GM12872 (cell line): ENCODE measurements around the gene ATP10A.

Experiments
- TF ChIP-seq, protein P1 (sequence below): IDR thresholded peaks from 3 replicates; pipeline ENCODE4 v1.5.1; 2011; ENCODE audit warnings: low read depth, mild to moderate bottlenecking, low read length, moderate library complexity; ENCODE audit not compliant: insufficient read depth

Gene ATP10A

DNA sequence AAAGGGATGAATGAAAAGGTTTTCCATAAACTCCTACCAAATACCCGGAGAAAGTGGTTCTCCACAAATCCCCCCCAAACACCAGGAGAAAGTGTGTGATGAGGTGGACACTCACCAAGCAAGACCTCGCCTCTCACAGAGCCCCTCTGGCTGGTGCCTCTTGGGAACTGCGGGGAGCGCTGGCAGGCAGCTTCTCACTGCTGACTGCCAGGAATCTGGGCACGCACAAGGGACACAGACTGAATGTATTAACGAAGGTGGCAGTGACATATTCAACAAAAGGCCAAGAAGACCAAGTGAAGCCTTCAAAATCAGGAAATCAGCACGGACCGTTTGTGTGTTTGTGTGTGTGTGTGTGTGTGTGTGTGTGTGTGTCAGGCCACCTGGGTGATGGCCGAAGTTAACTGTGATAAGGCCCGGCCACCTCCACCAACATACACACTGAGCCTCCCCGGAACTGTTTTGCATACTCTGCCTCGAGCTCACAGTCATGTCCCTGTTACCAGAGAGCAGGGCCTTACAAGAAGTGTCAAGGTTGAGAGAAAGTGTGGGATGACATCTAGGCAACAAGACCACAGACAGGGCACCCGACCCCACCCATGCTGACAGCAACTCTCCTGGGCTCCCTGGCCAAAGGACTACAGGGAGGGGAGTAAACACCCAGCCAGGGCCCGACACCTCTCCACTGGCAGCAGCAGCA, 18.0 kb downstream of the ATP10A start:
- TF ChIP-seq, protein P1, sequence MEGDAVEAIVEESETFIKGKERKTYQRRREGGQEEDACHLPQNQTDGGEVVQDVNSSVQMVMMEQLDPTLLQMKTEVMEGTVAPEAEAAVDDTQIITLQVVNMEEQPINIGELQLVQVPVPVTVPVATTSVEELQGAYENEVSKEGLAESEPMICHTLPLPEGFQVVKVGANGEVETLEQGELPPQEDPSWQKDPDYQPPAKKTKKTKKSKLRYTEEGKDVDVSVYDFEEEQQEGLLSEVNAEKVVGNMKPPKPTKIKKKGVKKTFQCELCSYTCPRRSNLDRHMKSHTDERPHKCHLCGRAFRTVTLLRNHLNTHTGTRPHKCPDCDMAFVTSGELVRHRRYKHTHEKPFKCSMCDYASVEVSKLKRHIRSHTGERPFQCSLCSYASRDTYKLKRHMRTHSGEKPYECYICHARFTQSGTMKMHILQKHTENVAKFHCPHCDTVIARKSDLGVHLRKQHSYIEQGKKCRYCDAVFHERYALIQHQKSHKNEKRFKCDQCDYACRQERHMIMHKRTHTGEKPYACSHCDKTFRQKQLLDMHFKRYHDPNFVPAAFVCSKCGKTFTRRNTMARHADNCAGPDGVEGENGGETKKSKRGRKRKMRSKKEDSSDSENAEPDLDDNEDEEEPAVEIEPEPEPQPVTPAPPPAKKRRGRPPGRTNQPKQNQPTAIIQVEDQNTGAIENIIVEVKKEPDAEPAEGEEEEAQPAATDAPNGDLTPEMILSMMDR = no peak

DNA sequence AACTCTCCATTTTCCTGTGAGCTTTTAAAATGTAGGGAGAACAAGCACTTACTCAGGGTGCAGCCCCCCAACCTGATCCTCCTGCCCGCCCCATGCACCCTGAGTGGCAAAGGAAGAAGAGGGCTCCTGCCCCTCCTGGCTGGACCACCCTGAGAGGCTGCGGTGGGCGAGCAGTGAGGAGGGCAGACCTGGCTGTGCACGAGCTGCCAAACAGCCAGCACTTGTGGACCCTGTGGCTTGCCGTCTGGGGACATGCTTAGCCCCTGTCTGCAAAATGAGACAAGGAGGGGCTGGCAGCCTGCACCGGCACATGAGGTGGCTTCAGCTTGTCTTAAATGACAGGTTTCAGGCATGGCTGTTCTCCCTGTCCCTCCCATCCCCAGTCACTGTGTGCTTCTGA, 18.6 kb downstream of the ATP10A start:
- TF ChIP-seq, protein P1 = no peak

DNA sequence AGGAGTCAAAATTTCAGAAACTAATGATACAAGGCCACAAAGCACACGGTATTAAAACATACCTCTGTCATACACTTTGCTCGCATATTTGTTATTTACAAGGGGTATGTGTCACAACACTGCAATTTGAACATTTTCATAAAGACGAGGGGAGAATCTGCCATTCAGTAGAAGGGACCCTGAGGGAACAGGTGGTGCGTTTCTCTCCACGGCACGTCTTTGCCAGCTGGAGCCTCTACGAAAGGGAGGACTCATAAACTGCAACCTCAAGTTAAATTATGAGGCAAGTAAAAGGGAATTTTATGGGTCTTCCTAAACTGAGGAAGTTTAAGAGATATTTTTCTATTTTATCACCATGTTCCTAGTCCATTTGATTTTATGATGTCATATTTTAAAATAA, 19.1 kb downstream of the ATP10A start:
- TF ChIP-seq, protein P1 = no peak

DNA sequence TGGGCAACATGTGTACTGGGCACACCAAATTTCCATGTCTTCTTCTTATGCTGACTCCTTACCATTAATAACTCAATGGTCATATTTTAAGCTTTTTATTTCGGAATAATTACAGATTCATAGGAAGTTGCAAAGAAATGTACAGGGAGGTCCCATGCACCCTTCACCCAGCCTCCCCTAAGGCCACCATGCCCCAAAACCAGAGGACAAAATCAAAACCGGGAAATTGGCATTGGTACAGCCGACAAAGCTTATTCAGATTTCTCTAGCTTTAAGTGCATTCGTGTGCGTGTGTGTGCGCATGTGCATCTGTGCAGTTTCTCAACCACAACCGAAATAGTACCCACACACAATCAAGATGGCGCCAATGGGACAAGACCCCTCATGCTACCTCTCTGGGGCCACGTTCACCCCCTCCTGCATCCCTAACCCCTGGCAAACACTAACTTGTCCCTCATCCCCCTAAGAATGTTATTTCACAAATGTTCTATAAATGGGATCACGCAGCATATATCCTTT, 23.4 kb downstream of the ATP10A start:
- TF ChIP-seq, protein P1 = no peak

DNA sequence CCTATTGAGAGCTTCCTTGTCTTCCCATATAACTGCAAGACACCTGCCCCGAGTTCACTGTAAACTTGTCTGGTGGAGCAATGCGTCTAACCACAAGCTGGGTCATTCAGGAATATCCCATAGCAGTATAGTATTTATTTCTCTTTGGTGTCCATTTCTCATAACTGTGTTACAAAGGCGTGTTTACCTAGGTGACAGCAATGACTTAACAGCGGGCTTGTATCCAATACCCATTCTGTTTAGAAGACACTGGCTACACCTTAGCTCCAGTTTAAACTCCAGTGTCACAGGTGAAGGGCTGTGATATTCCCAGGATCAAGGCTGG, 24.3 kb downstream of the ATP10A start:
- TF ChIP-seq, protein P1 = no peak

DNA sequence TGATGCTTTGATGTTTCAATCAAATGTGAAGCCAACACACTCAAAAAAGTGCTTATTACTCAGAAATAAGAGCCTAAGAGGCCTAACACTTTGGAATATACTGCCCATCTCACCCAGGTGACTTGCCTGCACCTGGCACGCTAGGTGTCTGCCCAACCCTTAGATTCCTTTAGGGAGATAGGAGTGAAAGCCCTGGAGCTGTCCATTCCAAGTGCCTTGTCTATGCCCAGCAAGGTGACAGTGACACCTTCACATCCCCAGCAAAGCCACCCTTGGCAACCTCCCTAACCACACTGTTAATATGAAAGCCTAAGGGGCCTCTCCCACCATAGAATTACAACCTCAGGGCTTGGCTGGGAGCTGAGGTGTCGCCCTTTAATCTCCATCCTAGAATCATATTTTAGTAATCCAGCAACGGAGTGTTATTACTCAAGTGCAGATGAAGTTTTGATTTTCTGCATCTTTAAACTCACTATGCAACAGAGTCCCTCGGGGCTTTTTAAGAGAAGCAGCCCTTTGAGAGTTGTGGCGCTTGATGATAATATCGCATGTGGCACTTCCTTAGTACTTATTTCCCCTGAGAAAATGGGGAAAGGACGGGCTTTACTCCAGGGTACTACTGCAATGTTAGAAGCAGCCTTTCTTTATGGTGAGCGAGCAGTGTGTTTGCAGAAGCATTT, 24.8 kb downstream of the ATP10A start:
- TF ChIP-seq, protein P1 = no peak

DNA sequence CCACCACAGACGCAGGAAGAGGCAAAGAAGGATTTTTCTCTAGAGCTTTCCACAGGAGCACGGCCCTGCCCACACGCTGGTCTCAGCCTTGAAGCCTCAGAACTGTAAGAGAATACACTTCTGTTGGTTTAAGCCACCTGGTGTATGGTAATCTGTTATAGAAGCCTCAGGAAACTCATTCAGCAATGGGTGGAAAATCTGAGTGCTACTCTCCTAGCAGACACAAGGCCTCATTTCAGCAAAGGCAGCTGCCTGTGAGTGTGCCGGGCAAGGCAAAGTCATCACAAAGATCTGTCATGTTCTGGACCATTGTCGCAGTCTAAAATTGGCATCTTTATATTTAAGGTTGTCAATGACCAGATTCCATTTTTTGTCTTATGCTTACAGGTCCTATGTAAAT, 31.0 kb downstream of the ATP10A start:
- TF ChIP-seq, protein P1 = no peak
